HCT116 (cell line): Measurements from ENCODE around the gene CAPN13. TPM values are rescaled to one million over a fixed set of nuclear protein-coding genes. Genes with fewer than 3 reads are reported as not detected.

Experiments
- ATAC-seq: fragments of 200-7000 bp; cut with Tn5 transposase; 2 replicates; pipeline ENCODE4 v1.9.1; 2020; ENCODE audit warnings: mild to moderate bottlenecking, moderate library complexity
- BruUV-seq: library from RNA; stranded (reverse); fragments of 400-500 nt; replicated peaks from 2 replicates; lab custom pipeline; 2021; lab: Mats Ljungman, UMichigan
- CTCF ChIA-PET: fragments of 300-600 bp; sonication (Branson Sonifier 250); formaldehyde crosslinking; loops from one replicate; lab custom pipeline; 2021; ENCODE audit warnings: antibody characterized with exemption; lab: Charles Lee
- POLR2A ChIA-PET: fragments of 300-600, 350-600 bp; sonication (Branson Sonifier 250); formaldehyde crosslinking; loops from one replicate; lab custom pipeline; 2021; ENCODE audit warnings: antibody characterized with exemption; lab: Charles Lee
- RAD21 ChIA-PET, 2 experiments: fragments of 300-600 bp; sonication (Branson Sonifier 250); formaldehyde crosslinking; loops; one replicate each; lab custom pipeline; 2023; ENCODE audit warnings: low total read pairs in 2 of 2; ENCODE audit not compliant: uncharacterized antibody in 2 of 2, unreplicated experiment in 2 of 2, low non-redundant PET in 1 of 2; lab: Charles Lee
- DNase-seq: peaks from one replicate; pipeline ENCODE4 v3.0.0-alpha.2; 2010; ENCODE audit warnings: low read depth, low spot score
- H2AFZ ChIP-seq: fragments of 200-600 bp; shearing (Covaris generic), sonication (generic); 2 replicates; pipeline ENCODE4 v1.6.1; 2017; ENCODE audit warnings: low read depth, mixed run types, mixed read lengths, antibody characterized with exemption, low read length; ENCODE audit not compliant: poor library complexity, severe bottlenecking
- H3K27ac ChIP-seq: 2 replicates; pipeline ENCODE4 v1.5.1; 2012; ENCODE audit warnings: low read depth, low read length
- H3K27me3 ChIP-seq: fragments of 200-600 bp; sonication (generic); 2 replicates; pipeline ENCODE4 v1.6.1; 2016; ENCODE audit warnings: mixed run types, low read length, mixed read lengths; ENCODE audit not compliant: insufficient read depth
- H3K36me3 ChIP-seq, 2 experiments: fragments of 200-500 bp in 1 of 2; fragments of 200-600 bp in 1 of 2; sonication (Bioruptor generic) in 1 of 2; sonication (generic) in 1 of 2; 2 replicates each; pipeline versions ENCODE4 v1.5.1 to v1.6.1; 2014 to 2016; ENCODE audit warnings: low read length in 2 of 2, inconsistent platforms in 1 of 2, mixed read lengths in 1 of 2, mixed run types in 1 of 2; ENCODE audit not compliant: insufficient read depth in 2 of 2, control insufficient read depth in 1 of 2
- H3K4me1 ChIP-seq, 2 experiments: fragments of 200-600 bp in 1 of 2; sonication (generic) in 1 of 2; 2 replicates each; pipeline versions ENCODE4 v1.5.1 to v1.6.1; 2012 to 2017; ENCODE audit warnings: low read length in 2 of 2, inconsistent platforms in 1 of 2, mild to moderate bottlenecking in 1 of 2, mixed read lengths in 1 of 2, mixed run types in 1 of 2, moderate library complexity in 1 of 2; ENCODE audit not compliant: insufficient read depth in 2 of 2, control insufficient read depth in 1 of 2
- H3K4me2 ChIP-seq: fragments of 200-600 bp; sonication (generic); 2 replicates; pipeline ENCODE4 v1.6.1; 2017; ENCODE audit warnings: mixed run types, low read length, mixed read lengths
- H3K4me3 ChIP-seq, 2 experiments: fragments of 200-600 bp in 1 of 2; sonication (generic) in 1 of 2; replicated peaks in 1 of 2; 2 replicates each; pipeline ENCODE4 v1.5.1; 2011 to 2016; ENCODE audit warnings: low read length in 2 of 2, control low read depth in 1 of 2, low read depth in 1 of 2, mild to moderate bottlenecking in 1 of 2, mixed read lengths in 1 of 2, mixed run types in 1 of 2
- H3K79me2 ChIP-seq: fragments of 200-600 bp; sonication (generic); 2 replicates; pipeline ENCODE4 v1.6.1; 2017; ENCODE audit warnings: mild to moderate bottlenecking, mixed run types, low read length, moderate library complexity, mixed read lengths; ENCODE audit not compliant: insufficient read depth
- H3K9ac ChIP-seq: fragments of 200-600 bp; sonication (generic); 2 replicates; pipeline ENCODE4 v1.6.1; 2016; ENCODE audit warnings: low read length, mixed read lengths
- H3K9me2 ChIP-seq: fragments of 200-600 bp; sonication (generic), shearing (Covaris generic); 2 replicates; pipeline ENCODE4 v1.6.1; 2017; ENCODE audit warnings: mixed run types, mild to moderate bottlenecking, moderate library complexity; ENCODE audit not compliant: insufficient read depth
- H3K9me3 ChIP-seq, 2 experiments: fragments of 200-500 bp in 1 of 2; fragments of 200-600 bp in 1 of 2; sonication (Bioruptor generic) in 1 of 2; sonication (generic) in 1 of 2; 2 replicates each; pipeline ENCODE4 v1.6.1; 2014 to 2017; ENCODE audit warnings: low read length in 2 of 2, mixed read lengths in 2 of 2, inconsistent platforms in 1 of 2, low read depth in 1 of 2, mild to moderate bottlenecking in 1 of 2, mixed run types in 1 of 2, moderate library complexity in 1 of 2; ENCODE audit not compliant: control insufficient read depth in 1 of 2, insufficient read depth in 1 of 2
- H4K20me1 ChIP-seq: fragments of 200-600 bp; sonication (generic), shearing (Covaris generic); 2 replicates; pipeline ENCODE4 v1.6.1; 2017; ENCODE audit warnings: mixed run types, mild to moderate bottlenecking, moderate library complexity; ENCODE audit not compliant: insufficient read depth
- CBX3 ChIP-seq: IDR thresholded peaks from 2 replicates; pipeline ENCODE4 v1.6.1; 2012; ENCODE audit warnings: low read depth
- CEBPB ChIP-seq: IDR thresholded peaks from 2 replicates; pipeline ENCODE4 v1.6.1; 2012; ENCODE audit warnings: low read depth
- EGR1 ChIP-seq: IDR thresholded peaks from 2 replicates; pipeline ENCODE4 v1.6.1; 2012; ENCODE audit warnings: low read depth
- ELF1 ChIP-seq: IDR thresholded peaks from 2 replicates; pipeline ENCODE4 v1.6.1; 2012; ENCODE audit warnings: low read depth, borderline replicate concordance
- FOSL1 ChIP-seq: IDR thresholded peaks from 2 replicates; pipeline ENCODE4 v1.6.1; 2012; ENCODE audit warnings: low read depth
- JUND ChIP-seq: IDR thresholded peaks from 2 replicates; pipeline ENCODE4 v1.6.1; 2012
- POLR2AphosphoS5 ChIP-seq: IDR thresholded peaks from 2 replicates; pipeline ENCODE4 v1.6.1; 2011; ENCODE audit warnings: mild to moderate bottlenecking, low read depth, low read length, moderate library complexity
- RAD21 ChIP-seq: IDR thresholded peaks from 2 replicates; pipeline ENCODE4 v1.6.1; 2012; ENCODE audit warnings: low read depth, mild to moderate bottlenecking
- SIN3A ChIP-seq: IDR thresholded peaks from 2 replicates; pipeline ENCODE4 v1.6.1; 2012; ENCODE audit warnings: low read depth
- SP1 ChIP-seq: IDR thresholded peaks from 2 replicates; pipeline ENCODE4 v1.6.1; 2012; ENCODE audit warnings: low read depth
- SRF ChIP-seq: IDR thresholded peaks from 2 replicates; pipeline ENCODE4 v1.6.1; 2012; ENCODE audit warnings: low read depth
- TCF7L2 ChIP-seq: IDR thresholded peaks from 2 replicates; pipeline ENCODE4 v1.7.0; 2011; ENCODE audit warnings: borderline replicate concordance, inconsistent platforms; ENCODE audit not compliant: insufficient read depth, insufficient read length; ENCODE audit errors: extremely low read depth
- YY1 ChIP-seq: IDR thresholded peaks from 2 replicates; pipeline ENCODE4 v1.6.1; 2011; ENCODE audit warnings: low read length, low read depth, moderate library complexity, mild to moderate bottlenecking; ENCODE audit not compliant: insufficient replicate concordance; ENCODE audit errors: extremely low read depth
- ZBTB33 ChIP-seq: IDR thresholded peaks from 2 replicates; pipeline ENCODE4 v1.6.1; 2011; ENCODE audit warnings: mild to moderate bottlenecking, low read length, moderate library complexity; ENCODE audit not compliant: insufficient replicate concordance; ENCODE audit errors: extremely low read depth
- ZFX ChIP-seq: fragments of 450-650 bp; IDR thresholded peaks from 2 replicates; pipeline ENCODE4 v1.6.1; 2017
- ZNF274 ChIP-seq: fragments of 200-500 bp; sonication (Bioruptor generic); IDR thresholded peaks from 2 replicates; pipeline ENCODE4 v1.6.1; 2014; ENCODE audit warnings: mild to moderate bottlenecking, low read depth, low read length, inconsistent platforms
- intact Hi-C: fragments of 100-400 bp; cut with micrococcal nuclease; formaldehyde crosslinking; loops from 2 replicates; pipeline ENCODE4 v1.10.0; 2022
- total RNA-seq: library from RNA; stranded (reverse); gene quantifications from one replicate; pipeline ENCODE4 v1.2.1, GENCODE V29; 2021; ENCODE audit not compliant: unreplicated experiment
- TF ChIP-seq, protein P1 (sequence below): IDR thresholded peaks from 2 replicates; pipeline ENCODE4 v1.6.1; 2012; ENCODE audit warnings: low read depth
- TF ChIP-seq, protein P2 (sequence below): IDR thresholded peaks from 2 replicates; pipeline ENCODE4 v1.6.1; 2012
- TF ChIP-seq, protein P3 (sequence below), 3 experiments: fragments of 200-600 bp in 1 of 3; sonication (generic) in 1 of 3; IDR thresholded peaks in 2 of 3; conservative IDR thresholded peaks in 1 of 3; 2 replicates each; pipeline ENCODE4 v1.5.1; 2012 to 2017; ENCODE audit warnings: low read depth in 2 of 3, low read length in 2 of 3, antibody characterized with exemption in 1 of 3, borderline replicate concordance in 1 of 3, control low read depth in 1 of 3, mild to moderate bottlenecking in 1 of 3, mixed read lengths in 1 of 3, mixed run types in 1 of 3, moderate library complexity in 1 of 3; ENCODE audit not compliant: insufficient read depth in 1 of 3

Gene CAPN13
- total RNA-seq, 1 experiment from 2014 or later = 0.25 TPM

DNA sequence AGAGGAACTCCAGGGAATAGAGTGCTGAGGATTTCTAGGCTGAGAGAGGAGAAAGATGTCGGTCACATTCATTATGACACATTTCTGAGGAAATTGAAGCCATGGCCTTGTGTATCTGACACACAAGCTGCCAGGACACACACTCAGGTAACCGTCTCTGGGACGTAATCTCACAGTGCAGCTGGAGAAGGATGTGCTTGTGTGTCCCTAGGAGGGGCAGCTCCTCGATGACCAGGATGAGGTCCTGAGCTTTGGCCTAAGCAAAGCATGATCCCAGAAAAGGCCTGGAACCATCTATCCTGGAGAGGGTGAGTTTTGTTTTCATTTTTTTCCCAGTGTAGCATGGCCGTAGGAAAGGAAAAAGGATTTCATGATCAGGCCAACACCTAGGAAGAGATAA is 102.2 kb downstream of the CAPN13 start:
- no peaks in the 10 kb centered on the region for H3K4me1 ChIP-seq
- no peaks in the 10 kb centered on the region for H3K79me2 ChIP-seq
- H3K4me3 ChIP-seq = no peak overlapping the region
- H3K36me3 ChIP-seq = no peaks in the 10 kb centered on the region
- H3K27me3 ChIP-seq = no peaks in the 10 kb centered on the region
- ChIA-PET POLR2A (no interaction called here), CTCF (interaction anchor here (4.2 kb wide), 2 partner anchors 496 to 540 kb away, joined by 24 to 29 read pairs; no protein-coding TSS in a partner anchor), RAD21 (interaction anchor here in 1 of 2 experiments (1.6 to 1.8 kb wide), 2 partner anchors 497 to 540 kb away, joined by 3 to 4 read pairs; no protein-coding TSS in a partner anchor)
- no peak overlapping the region for H3K4me2 ChIP-seq
- BruUV-seq = no TSS peak
- no peak for DNase-seq
- no peak for ATAC-seq
- no peaks in the 10 kb centered on the region for H4K20me1 ChIP-seq
- TF ChIP-seq CEBPB (no peak), SRF (no peak), ZBTB33 (no peak), POLR2AphosphoS5 (no peak), SIN3A (no peak), ZNF274 (no peak), ZFX (no peak), JUND (no peak), FOSL1 (no peak), SP1 (no peak), RAD21 (no peak), CBX3 (no peak), TCF7L2 (no peak), YY1 (no peak), ELF1 (no peak), EGR1 (no peak)
- TF ChIP-seq, protein P1, sequence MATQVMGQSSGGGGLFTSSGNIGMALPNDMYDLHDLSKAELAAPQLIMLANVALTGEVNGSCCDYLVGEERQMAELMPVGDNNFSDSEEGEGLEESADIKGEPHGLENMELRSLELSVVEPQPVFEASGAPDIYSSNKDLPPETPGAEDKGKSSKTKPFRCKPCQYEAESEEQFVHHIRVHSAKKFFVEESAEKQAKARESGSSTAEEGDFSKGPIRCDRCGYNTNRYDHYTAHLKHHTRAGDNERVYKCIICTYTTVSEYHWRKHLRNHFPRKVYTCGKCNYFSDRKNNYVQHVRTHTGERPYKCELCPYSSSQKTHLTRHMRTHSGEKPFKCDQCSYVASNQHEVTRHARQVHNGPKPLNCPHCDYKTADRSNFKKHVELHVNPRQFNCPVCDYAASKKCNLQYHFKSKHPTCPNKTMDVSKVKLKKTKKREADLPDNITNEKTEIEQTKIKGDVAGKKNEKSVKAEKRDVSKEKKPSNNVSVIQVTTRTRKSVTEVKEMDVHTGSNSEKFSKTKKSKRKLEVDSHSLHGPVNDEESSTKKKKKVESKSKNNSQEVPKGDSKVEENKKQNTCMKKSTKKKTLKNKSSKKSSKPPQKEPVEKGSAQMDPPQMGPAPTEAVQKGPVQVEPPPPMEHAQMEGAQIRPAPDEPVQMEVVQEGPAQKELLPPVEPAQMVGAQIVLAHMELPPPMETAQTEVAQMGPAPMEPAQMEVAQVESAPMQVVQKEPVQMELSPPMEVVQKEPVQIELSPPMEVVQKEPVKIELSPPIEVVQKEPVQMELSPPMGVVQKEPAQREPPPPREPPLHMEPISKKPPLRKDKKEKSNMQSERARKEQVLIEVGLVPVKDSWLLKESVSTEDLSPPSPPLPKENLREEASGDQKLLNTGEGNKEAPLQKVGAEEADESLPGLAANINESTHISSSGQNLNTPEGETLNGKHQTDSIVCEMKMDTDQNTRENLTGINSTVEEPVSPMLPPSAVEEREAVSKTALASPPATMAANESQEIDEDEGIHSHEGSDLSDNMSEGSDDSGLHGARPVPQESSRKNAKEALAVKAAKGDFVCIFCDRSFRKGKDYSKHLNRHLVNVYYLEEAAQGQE = no peak
- TF ChIP-seq, protein P2, sequence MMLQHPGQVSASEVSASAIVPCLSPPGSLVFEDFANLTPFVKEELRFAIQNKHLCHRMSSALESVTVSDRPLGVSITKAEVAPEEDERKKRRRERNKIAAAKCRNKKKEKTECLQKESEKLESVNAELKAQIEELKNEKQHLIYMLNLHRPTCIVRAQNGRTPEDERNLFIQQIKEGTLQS = no peak
- TF ChIP-seq, protein P3, sequence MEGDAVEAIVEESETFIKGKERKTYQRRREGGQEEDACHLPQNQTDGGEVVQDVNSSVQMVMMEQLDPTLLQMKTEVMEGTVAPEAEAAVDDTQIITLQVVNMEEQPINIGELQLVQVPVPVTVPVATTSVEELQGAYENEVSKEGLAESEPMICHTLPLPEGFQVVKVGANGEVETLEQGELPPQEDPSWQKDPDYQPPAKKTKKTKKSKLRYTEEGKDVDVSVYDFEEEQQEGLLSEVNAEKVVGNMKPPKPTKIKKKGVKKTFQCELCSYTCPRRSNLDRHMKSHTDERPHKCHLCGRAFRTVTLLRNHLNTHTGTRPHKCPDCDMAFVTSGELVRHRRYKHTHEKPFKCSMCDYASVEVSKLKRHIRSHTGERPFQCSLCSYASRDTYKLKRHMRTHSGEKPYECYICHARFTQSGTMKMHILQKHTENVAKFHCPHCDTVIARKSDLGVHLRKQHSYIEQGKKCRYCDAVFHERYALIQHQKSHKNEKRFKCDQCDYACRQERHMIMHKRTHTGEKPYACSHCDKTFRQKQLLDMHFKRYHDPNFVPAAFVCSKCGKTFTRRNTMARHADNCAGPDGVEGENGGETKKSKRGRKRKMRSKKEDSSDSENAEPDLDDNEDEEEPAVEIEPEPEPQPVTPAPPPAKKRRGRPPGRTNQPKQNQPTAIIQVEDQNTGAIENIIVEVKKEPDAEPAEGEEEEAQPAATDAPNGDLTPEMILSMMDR (IDR thresholded peaks at IDR 0.05 in 2 of 3, conservative IDR thresholded peaks at IDR 0.05 in 1 of 3; ENCODE audit: borderline replicate concordance in 1 of 3, insufficient read depth in 1 of 3, low read depth in 2 of 3, low read length in 2 of 3) = no peak
- intact Hi-C loops = no loop called here
- H3K27ac ChIP-seq = no peak overlapping the region
- no peak overlapping the region for H3K9ac ChIP-seq
- H3K9me3 ChIP-seq = peaks cover 3 to 11% of the 10 kb centered on the region in 2 experiments; a peak in 2 of 4 replicates
- H3K9me2 ChIP-seq = no peaks in the 10 kb centered on the region
- H2AFZ ChIP-seq = no peak overlapping the region
